PC-9 (cell line): ENCODE measurements around the gene GALNT10.

Source experiments
- EZH2 ChIP-seq: fragments of 200-600 bp; sonication (generic); IDR thresholded peaks from 2 replicates; pipeline ENCODE4 v1.8.0; 2017; ENCODE audit warnings: antibody characterized with exemption, low read depth
- TF ChIP-seq, protein P1 (sequence below): fragments of 200-600 bp; sonication (generic); conservative IDR thresholded peaks from 2 replicates; pipeline ENCODE4 v1.6.1; 2017; ENCODE audit warnings: mixed run types, antibody characterized with exemption, mild to moderate bottlenecking, moderate library complexity

DNA sequence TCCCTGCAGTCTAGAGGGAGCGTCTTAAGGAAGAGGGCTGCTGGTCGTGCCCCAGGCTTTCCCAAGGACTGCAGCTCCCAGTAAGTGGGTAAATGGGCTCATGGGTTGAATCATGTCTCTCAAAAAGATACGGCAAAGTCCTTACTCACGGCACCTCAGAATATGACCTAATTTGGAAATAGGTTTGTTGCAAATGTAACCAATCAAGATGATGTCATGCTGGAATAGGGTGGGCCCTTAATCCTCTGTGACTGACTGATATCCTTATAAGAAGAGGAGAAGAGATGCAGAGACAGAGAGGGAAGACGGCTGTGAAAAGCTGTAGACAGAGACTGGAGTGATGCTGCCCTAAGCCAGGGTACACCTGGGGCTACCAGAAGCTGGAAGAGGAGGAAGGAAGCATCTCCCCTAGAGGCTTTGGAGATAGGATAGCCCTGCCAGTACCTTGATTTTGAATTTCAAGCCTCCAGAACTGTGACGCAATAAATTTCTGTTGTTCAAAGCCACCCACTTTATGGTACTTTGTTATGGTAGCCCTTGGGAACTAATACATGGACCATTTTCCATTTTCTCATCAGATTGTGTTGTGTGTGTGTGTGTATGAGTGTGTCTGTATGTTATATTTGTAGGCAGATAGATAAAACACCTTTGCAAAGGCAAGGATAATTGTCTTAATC, 15.0 kb downstream of the GALNT10 start:
- TF ChIP-seq, protein P1, sequence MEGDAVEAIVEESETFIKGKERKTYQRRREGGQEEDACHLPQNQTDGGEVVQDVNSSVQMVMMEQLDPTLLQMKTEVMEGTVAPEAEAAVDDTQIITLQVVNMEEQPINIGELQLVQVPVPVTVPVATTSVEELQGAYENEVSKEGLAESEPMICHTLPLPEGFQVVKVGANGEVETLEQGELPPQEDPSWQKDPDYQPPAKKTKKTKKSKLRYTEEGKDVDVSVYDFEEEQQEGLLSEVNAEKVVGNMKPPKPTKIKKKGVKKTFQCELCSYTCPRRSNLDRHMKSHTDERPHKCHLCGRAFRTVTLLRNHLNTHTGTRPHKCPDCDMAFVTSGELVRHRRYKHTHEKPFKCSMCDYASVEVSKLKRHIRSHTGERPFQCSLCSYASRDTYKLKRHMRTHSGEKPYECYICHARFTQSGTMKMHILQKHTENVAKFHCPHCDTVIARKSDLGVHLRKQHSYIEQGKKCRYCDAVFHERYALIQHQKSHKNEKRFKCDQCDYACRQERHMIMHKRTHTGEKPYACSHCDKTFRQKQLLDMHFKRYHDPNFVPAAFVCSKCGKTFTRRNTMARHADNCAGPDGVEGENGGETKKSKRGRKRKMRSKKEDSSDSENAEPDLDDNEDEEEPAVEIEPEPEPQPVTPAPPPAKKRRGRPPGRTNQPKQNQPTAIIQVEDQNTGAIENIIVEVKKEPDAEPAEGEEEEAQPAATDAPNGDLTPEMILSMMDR, result no peak
- TF ChIP-seq EZH2, result no peak
